DMS114 treated with DMSO at 0.1 percent for 48 hours (cell line): ENCODE data around the gene ATG4B.
"Not testable (repeated sequence)": the region's sequence is repeated elsewhere in the genome, so short reads cannot be mapped to it uniquely, and the experiment has no call there.

Experiments used
- DNase-seq: peaks from one replicate; lab custom pipeline; 2025; ENCODE audit not compliant: unreplicated experiment; lab: John Stamatoyannopoulos, UW

The ATG4B gene

DNA sequence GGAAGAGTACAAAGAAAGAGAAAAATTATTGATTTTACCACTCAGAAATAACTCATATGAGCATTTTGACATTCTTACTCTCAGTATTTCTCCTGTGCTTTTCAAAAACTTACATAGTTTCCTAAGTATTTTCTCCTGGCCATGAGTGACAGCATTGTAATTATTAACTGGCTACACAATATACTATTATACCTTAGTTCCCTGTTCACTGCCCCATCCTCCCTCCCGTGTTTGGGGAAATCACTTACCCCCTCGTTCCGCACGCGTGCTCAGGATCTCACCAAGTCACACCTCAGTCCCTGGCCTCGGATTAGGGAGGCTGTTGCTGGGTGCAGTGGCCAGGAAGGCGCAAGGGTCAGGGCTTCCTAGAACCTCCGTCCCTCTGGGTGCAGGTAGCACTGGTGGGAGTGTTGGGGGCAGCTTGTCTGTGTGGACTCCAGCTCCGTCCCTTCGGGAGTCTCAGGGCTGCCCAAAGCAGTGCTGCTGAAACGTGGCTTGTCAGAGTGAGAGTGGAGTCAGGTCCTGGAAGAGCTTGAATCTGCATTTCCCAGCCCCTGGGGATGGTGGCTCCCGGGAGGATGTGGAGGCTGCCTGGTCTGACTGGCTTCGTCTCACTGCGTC, 23.2 kb downstream of the ATG4B start:
- DNase-seq = no peak

GRCh38 chr2:241662731-241663130, 25.2 kb downstream of the ATG4B start:
- not testable (repeated sequence) for DNase-seq

- no peak for DNase-seq
These were observed 28.4 kb downstream of the ATG4B start for GRCh38 chr2:241665731-241666440.

- no peak for DNase-seq
These were observed 29.3 kb downstream of the ATG4B start for GRCh38 chr2:241666627-241667400.

DNA sequence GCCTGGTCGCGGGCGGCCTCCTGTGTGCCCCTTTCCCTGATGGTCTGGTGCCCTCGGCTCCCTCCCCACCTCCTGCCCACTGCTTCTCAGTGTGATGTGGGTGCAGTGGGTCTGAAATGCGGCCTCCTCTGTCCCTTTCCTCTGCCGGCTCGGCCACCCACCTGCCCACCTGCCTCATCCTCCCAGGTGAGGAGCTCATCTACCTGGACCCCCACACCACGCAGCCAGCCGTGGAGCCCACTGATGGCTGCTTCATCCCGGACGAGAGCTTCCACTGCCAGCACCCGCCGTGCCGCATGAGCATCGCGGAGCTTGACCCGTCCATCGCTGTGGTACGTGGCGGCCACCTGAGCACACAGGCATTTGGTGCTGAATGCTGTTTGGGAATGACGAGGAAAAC, 30.9 kb downstream of the ATG4B start:
- DNase-seq = no peak

GRCh38 chr2:241668839-241669238, 31.3 kb downstream of the ATG4B start:
- no peak for DNase-seq

GRCh38 chr2:241670333-241671110, 33.0 kb downstream of the ATG4B start:
- no peak for DNase-seq

GRCh38 chr2:241671457-241672240, 34.2 kb downstream of the ATG4B start:
- DNase-seq = no peak

DNA sequence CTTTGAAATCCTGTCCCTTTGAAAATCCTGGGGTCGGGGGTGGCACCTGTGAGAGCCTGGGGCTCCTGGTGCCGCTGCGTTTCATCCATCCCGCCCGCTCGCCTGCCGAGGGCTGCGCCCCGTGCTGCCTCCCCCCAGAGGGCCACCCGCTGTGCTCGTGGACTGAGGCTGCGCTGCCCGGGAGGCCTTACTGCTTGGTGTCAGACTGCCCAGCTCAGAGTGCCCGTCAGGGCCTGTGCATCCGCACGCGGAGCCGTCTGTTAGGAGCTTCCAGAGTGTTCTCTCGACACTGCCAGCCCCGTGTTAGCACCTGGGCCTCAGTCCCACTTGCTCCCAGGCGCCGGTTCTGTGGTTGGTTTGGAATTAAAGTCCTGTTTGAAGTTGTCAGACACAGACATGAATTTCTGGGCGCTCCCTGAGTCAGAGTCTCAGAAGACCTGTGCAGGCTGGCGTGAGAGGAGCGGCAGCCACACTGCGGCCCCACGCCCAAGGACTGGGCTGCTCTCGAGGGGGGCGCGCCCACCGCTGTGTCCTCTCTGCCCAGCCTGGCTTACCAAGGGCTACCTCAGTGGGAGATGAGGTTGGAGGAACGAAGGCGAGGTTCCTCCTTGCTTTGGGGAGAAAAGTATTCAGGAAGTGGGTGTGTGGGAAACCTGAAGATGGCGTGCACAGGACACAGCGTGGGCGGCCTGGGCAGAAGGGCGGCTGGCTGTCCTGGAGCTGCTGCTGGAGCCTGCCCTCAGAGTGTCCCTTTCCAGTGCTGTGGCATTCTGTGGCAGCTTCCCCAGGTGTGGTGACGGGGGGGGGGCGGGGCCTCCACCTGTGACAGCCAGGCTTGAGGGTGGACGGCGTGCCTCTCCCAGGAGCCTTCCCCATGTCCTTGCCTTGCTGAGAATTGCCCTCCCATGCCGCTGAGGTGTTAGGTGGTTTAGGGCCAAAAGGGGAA, 35.0 kb downstream of the ATG4B start:
- DNase-seq = no peak

- DNase-seq = no peak
These were observed 35.7 kb downstream of the ATG4B start for GRCh38 chr2:241673189-241673663.

GRCh38 chr2:241673797-241674725, 36.6 kb downstream of the ATG4B start:
- DNase-seq = no peak

- DNase-seq = no peak
These were observed 38.4 kb downstream of the ATG4B start for GRCh38 chr2:241675885-241676284.

GRCh38 chr2:241676665-241677064, 39.2 kb downstream of the ATG4B start:
- no peak for DNase-seq

GRCh38 chr2:241677392-241677791, 39.9 kb downstream of the ATG4B start:
- DNase-seq = no peak

DNA sequence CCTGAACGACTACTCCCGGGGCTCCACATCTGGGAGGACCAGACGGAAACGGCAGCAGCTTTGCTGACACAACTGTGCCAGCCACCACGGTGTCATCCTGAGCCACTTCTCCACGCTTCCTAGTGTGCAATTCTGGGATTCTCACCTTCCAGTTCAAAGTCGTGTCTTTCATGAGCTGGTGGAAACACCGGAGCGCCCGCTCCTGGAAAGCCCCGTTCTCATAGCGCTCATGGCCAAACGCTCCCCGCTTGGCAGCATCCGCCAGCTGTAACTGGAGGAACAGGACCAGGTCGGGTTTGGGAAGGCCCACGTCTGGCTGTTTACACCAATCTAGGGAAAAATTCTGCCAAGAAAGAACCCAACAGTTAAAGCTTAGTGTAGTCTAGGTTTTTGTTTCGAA, 40.8 kb downstream of the ATG4B start:
- no peak for DNase-seq

DNA sequence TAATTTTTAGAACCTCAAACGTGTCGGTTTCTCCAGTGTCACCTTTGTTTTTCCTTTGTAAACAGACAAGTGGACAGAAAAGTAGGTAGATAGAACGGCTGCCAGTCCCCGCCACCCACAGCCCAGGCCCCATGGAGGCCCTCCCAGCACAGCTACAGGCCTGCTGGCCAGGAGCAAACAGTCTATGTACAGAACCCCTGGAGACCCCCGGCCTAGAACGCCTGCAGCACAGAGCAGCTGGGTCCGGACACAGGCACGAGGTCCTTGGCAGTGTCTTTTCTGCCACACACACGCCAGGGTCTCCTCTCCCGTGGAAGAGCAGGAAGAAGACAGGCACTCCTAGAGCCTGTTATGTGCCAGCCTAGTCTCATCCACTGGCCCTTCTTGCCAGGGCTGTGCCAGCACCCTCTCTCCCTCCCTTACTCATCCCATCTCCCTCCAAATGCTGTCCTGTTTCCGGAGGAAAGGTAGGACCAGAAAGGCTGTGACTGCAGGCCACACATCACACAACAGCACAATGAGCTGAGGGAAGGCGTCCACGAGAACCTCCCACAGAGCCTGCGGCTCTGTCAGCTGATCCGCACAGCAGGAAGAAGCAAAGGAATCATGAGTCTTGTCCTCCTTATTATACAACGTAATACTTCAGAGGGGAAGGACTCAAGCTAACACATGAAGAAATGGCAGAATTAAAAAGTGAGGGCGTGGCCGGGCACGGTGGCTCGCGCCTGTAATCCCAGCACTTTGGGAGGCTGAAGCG, 41.5 kb downstream of the ATG4B start:
- no peak for DNase-seq

DNA sequence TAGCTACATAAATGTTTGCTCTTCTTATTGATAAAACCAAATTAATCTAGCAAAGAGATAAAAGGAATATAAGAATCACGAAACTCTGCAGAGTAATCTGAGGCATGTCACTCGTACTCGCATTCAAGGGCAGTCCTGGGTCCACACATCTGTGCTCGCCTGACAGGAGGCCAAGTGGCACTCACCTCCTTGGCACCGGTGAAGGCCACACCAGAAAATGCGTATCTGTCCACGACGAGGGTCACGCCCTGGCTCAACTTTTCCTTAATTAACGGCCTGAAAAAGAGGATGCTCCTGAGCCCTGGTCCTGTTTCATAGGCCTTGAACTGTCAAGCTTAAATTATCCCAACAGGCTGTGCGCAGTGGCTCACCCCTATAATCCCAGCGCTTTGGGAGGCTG, 42.6 kb downstream of the ATG4B start:
- no peak for DNase-seq
